ENCODE results near the gene RDX.

RDX gene

GRCh38 chr11:110272919-110273318 is 23.5 kb downstream of the RDX start:
- H3K27ac ChIP-seq (ENCODE audit: low read length, poor library complexity, severe bottlenecking): no peak overlapping the region
- no peaks in the 10 kb centered on the region for H3K9me3 ChIP-seq (ENCODE audit: control insufficient read depth, low read length)
- no peak overlapping the region for H3K4me3 ChIP-seq (ENCODE audit: insufficient read depth in 1 of 2, low read depth in 1 of 2, low read length in 2 of 2)
- no peak overlapping the region for H3K23ac ChIP-seq (ENCODE audit: low read length in 2 of 2)
- H2AK5ac ChIP-seq (ENCODE audit: low read length, severe bottlenecking): no peak overlapping the region
- H3K18ac ChIP-seq (ENCODE audit: low read depth in 1 of 2, low read length in 2 of 2): no peak overlapping the region
- peaks cover 15% of the 10 kb centered on the region for H3K79me1 ChIP-seq (replicated peaks; ENCODE audit: low read length, poor library complexity, severe bottlenecking)
- WGBS: 93% methylated on average over 1 of the region's 2 CpGs
- no peak for DNase-seq
- peaks cover 2% of the 10 kb centered on the region for H3K4me1 ChIP-seq (ENCODE audit: control insufficient read depth, insufficient read depth, low read depth, low read length)
- no peak overlapping the region for H3K4me2 ChIP-seq (ENCODE audit: low read length, poor library complexity, severe bottlenecking)
- H2BK5ac ChIP-seq (ENCODE audit: low read depth, low read length, poor library complexity, severe bottlenecking): no peak overlapping the region
- no peak overlapping the region for H2AFZ ChIP-seq (ENCODE audit: low read depth, low read length)
- H3K27me3 ChIP-seq (ENCODE audit: control insufficient read depth in 1 of 2, insufficient read depth in 1 of 2, low read length in 2 of 2): no peaks in the 10 kb centered on the region
- no peak overlapping the region for H2BK120ac ChIP-seq (ENCODE audit: low read depth, low read length)
- H2BK15ac ChIP-seq (ENCODE audit: low read depth, poor library complexity, severe bottlenecking): no peak overlapping the region
- no peak overlapping the region for H4K91ac ChIP-seq (ENCODE audit: low read length)
- no peak overlapping the region for H3K9ac ChIP-seq (ENCODE audit: low read length)
- no peak overlapping the region for H2BK12ac ChIP-seq (ENCODE audit: low read length in 2 of 2)
- H3K14ac ChIP-seq (ENCODE audit: low read length in 2 of 2): no peak overlapping the region
- peaks cover 5 to 62% of the 10 kb centered on the region in 2 experiments for H3K36me3 ChIP-seq (ENCODE audit: control insufficient read depth in 1 of 2, insufficient read depth in 2 of 2, low read depth in 1 of 2, low read length in 2 of 2)
- H3K4ac ChIP-seq (ENCODE audit: low read depth in 1 of 2, low read length in 2 of 2): no peak overlapping the region
- no peak overlapping the region for H4K8ac ChIP-seq (ENCODE audit: low read length)

GRCh38 chr11:110269996-110270395 is 26.4 kb downstream of the RDX start:
- Histone ChIP-seq H2BK5ac (ENCODE audit: low read depth, low read length, poor library complexity, severe bottlenecking) (no peak overlapping the region), H2BK12ac (ENCODE audit: low read length in 2 of 2) (no peak overlapping the region), H3K4me2 (ENCODE audit: low read length, poor library complexity, severe bottlenecking) (no peak overlapping the region), H3K36me3 (ENCODE audit: control insufficient read depth in 1 of 2, insufficient read depth in 2 of 2, low read depth in 1 of 2, low read length in 2 of 2) (peaks cover 9 to 40% of the 10 kb centered on the region in 2 experiments), H3K14ac (ENCODE audit: low read length in 2 of 2) (no peak overlapping the region), H2AFZ (ENCODE audit: low read depth, low read length) (no peak overlapping the region), H3K27me3 (ENCODE audit: control insufficient read depth in 1 of 2, insufficient read depth in 1 of 2, low read length in 2 of 2) (no peaks in the 10 kb centered on the region), H3K27ac (ENCODE audit: low read length, poor library complexity, severe bottlenecking) (no peak overlapping the region), H3K79me1 (replicated peaks; ENCODE audit: low read length, poor library complexity, severe bottlenecking) (peaks cover 17% of the 10 kb centered on the region), H3K18ac (ENCODE audit: low read depth in 1 of 2, low read length in 2 of 2) (no peak overlapping the region), H2BK15ac (ENCODE audit: low read depth, poor library complexity, severe bottlenecking) (no peak overlapping the region), H4K91ac (ENCODE audit: low read length) (no peak overlapping the region), H3K4ac (ENCODE audit: low read depth in 1 of 2, low read length in 2 of 2) (no peak overlapping the region), H4K8ac (ENCODE audit: low read length) (no peak overlapping the region), H3K9ac (ENCODE audit: low read length) (no peak overlapping the region), H3K4me1 (ENCODE audit: control insufficient read depth, insufficient read depth, low read depth, low read length) (peaks cover 2% of the 10 kb centered on the region), H3K23ac (ENCODE audit: low read length in 2 of 2) (no peak overlapping the region), H3K9me3 (ENCODE audit: control insufficient read depth, low read length) (no peaks in the 10 kb centered on the region), H2AK5ac (ENCODE audit: low read length, severe bottlenecking) (no peak overlapping the region), H2BK120ac (ENCODE audit: low read depth, low read length) (no peak overlapping the region), H3K4me3 (ENCODE audit: insufficient read depth in 1 of 2, low read depth in 1 of 2, low read length in 2 of 2) (no peak overlapping the region)
- no peak for DNase-seq
- 100% methylated on average over 2 of the region's 7 CpGs for WGBS

GRCh38 chr11:110268441-110268840 is 28.0 kb downstream of the RDX start:
- H4K8ac ChIP-seq (ENCODE audit: low read length): no peak overlapping the region
- no peak overlapping the region for H2BK5ac ChIP-seq (ENCODE audit: low read depth, low read length, poor library complexity, severe bottlenecking)
- peaks cover 2% of the 10 kb centered on the region for H3K4me1 ChIP-seq (ENCODE audit: control insufficient read depth, insufficient read depth, low read depth, low read length)
- H3K4ac ChIP-seq (ENCODE audit: low read depth in 1 of 2, low read length in 2 of 2): no peak overlapping the region
- no peak overlapping the region for H2BK12ac ChIP-seq (ENCODE audit: low read length in 2 of 2)
- H2BK120ac ChIP-seq (ENCODE audit: low read depth, low read length): no peak overlapping the region
- H2AFZ ChIP-seq (ENCODE audit: low read depth, low read length): no peak overlapping the region
- no peak overlapping the region for H3K23ac ChIP-seq (ENCODE audit: low read length in 2 of 2)
- no peak for DNase-seq
- no peak overlapping the region for H2BK15ac ChIP-seq (ENCODE audit: low read depth, poor library complexity, severe bottlenecking)
- H4K91ac ChIP-seq (ENCODE audit: low read length): no peak overlapping the region
- no peak overlapping the region for H3K9ac ChIP-seq (ENCODE audit: low read length)
- H3K79me1 ChIP-seq (replicated peaks; ENCODE audit: low read length, poor library complexity, severe bottlenecking): peaks cover 17% of the 10 kb centered on the region
- no peak overlapping the region for H3K18ac ChIP-seq (ENCODE audit: low read depth in 1 of 2, low read length in 2 of 2)
- H3K4me2 ChIP-seq (ENCODE audit: low read length, poor library complexity, severe bottlenecking): no peak overlapping the region
- no peak overlapping the region for H2AK5ac ChIP-seq (ENCODE audit: low read length, severe bottlenecking)
- peaks cover 9 to 36% of the 10 kb centered on the region in 2 experiments for H3K36me3 ChIP-seq (ENCODE audit: control insufficient read depth in 1 of 2, insufficient read depth in 2 of 2, low read depth in 1 of 2, low read length in 2 of 2)
- no peak overlapping the region for H3K27ac ChIP-seq (ENCODE audit: low read length, poor library complexity, severe bottlenecking)
- no peak overlapping the region for H3K14ac ChIP-seq (ENCODE audit: low read length in 2 of 2)
- H3K4me3 ChIP-seq (ENCODE audit: insufficient read depth in 1 of 2, low read depth in 1 of 2, low read length in 2 of 2): no peak overlapping the region
- no peaks in the 10 kb centered on the region for H3K9me3 ChIP-seq (ENCODE audit: control insufficient read depth, low read length)
- H3K27me3 ChIP-seq (ENCODE audit: control insufficient read depth in 1 of 2, insufficient read depth in 1 of 2, low read length in 2 of 2): no peaks in the 10 kb centered on the region
- WGBS: 100% methylated on average over 1 of the region's 1 CpG

- no peaks in the 10 kb centered on the region for H3K27me3 ChIP-seq (ENCODE audit: control insufficient read depth in 1 of 2, insufficient read depth in 1 of 2, low read length in 2 of 2)
- WGBS: 94% methylated on average over 4 of the region's 6 CpGs
Observed at GRCh38 chr11:110262072-110262403, 34.4 kb downstream of the RDX start.

More at GRCh38 chr11:110262072-110262403, 34.4 kb downstream of the RDX start:
- peaks cover 6 to 56% of the 10 kb centered on the region in 2 experiments for H3K36me3 ChIP-seq (ENCODE audit: control insufficient read depth in 1 of 2, insufficient read depth in 2 of 2, low read depth in 1 of 2, low read length in 2 of 2)
- H2BK15ac ChIP-seq (ENCODE audit: low read depth, poor library complexity, severe bottlenecking): no peak overlapping the region
- H3K27ac ChIP-seq (ENCODE audit: low read length, poor library complexity, severe bottlenecking): no peak overlapping the region
- no peak overlapping the region for H2BK5ac ChIP-seq (ENCODE audit: low read depth, low read length, poor library complexity, severe bottlenecking)
- peaks cover 5% of the 10 kb centered on the region for H3K79me1 ChIP-seq (replicated peaks; ENCODE audit: low read length, poor library complexity, severe bottlenecking)
- no peak overlapping the region for H3K14ac ChIP-seq (ENCODE audit: low read length in 2 of 2)
- no peaks in the 10 kb centered on the region for H3K4me1 ChIP-seq (ENCODE audit: control insufficient read depth, insufficient read depth, low read depth, low read length)
- H4K8ac ChIP-seq (ENCODE audit: low read length): no peak overlapping the region
- H3K18ac ChIP-seq (ENCODE audit: low read depth in 1 of 2, low read length in 2 of 2): no peak overlapping the region
- H3K4me2 ChIP-seq (ENCODE audit: low read length, poor library complexity, severe bottlenecking): no peak overlapping the region
- no peak for DNase-seq
- H4K91ac ChIP-seq (ENCODE audit: low read length): no peak overlapping the region
- H2BK12ac ChIP-seq (ENCODE audit: low read length in 2 of 2): no peak overlapping the region
- H2BK120ac ChIP-seq (ENCODE audit: low read depth, low read length): no peak overlapping the region
- H3K4ac ChIP-seq (ENCODE audit: low read depth in 1 of 2, low read length in 2 of 2): no peak overlapping the region
- no peak overlapping the region for H3K9ac ChIP-seq (ENCODE audit: low read length)
- H3K4me3 ChIP-seq (ENCODE audit: insufficient read depth in 1 of 2, low read depth in 1 of 2, low read length in 2 of 2): no peak overlapping the region
- H2AFZ ChIP-seq (ENCODE audit: low read depth, low read length): no peak overlapping the region
- no peak overlapping the region for H3K23ac ChIP-seq (ENCODE audit: low read length in 2 of 2)
- no peaks in the 10 kb centered on the region for H3K9me3 ChIP-seq (ENCODE audit: control insufficient read depth, low read length)
- H2AK5ac ChIP-seq (ENCODE audit: low read length, severe bottlenecking): no peak overlapping the region
